Kidney (tissue), 14 donors: ENCODE results near the gene ARAP2. TPM values are rescaled to one million over a fixed set of nuclear protein-coding genes. Genes with fewer than 3 reads are reported as not detected.

Experiments
- DNase-seq, 5 donors: peaks; one replicate each; pipeline ENCODE4 v3.0.0-alpha.2; 2013 to 2020
- FAIRE-seq: peaks from 2 replicates; lab custom pipeline; 2012; peaks lifted over from hg19 to GRCh38; lab: Jason Lieb, UNC
- H3K27ac ChIP-seq, 2 donors: one replicate each; pipeline ENCODE4 v1.7.0; 2013; ENCODE audit warnings: low read depth in 2 of 2, low read length in 2 of 2, inconsistent platforms in 1 of 2
- H3K27me3 ChIP-seq: one replicate; pipeline ENCODE4 v1.7.1; 2013; ENCODE audit warnings: low read length, inconsistent platforms; ENCODE audit not compliant: control insufficient read depth, insufficient read depth
- H3K36me3 ChIP-seq, 3 donors: one replicate each; pipeline versions ENCODE4 v1.7.0 to v1.7.1; 2013; ENCODE audit warnings: low read length in 3 of 3, control low read depth in 1 of 3, inconsistent platforms in 1 of 3; ENCODE audit not compliant: insufficient read depth in 3 of 3, control insufficient read depth in 2 of 3
- H3K4me1 ChIP-seq, 3 donors: one replicate each; pipeline versions ENCODE4 v1.7.0 to v1.7.1; 2013; ENCODE audit warnings: low read length in 3 of 3, inconsistent platforms in 1 of 3, low read depth in 1 of 3; ENCODE audit not compliant: control insufficient read depth in 2 of 3, insufficient read depth in 2 of 3
- H3K4me3 ChIP-seq, 3 donors: one replicate each; pipeline versions ENCODE4 v1.7.0 to v1.8.1; 2013; ENCODE audit warnings: low read length in 3 of 3, control low read depth in 1 of 3, inconsistent platforms in 1 of 3
- H3K9ac ChIP-seq, 3 donors: one replicate each; pipeline versions ENCODE4 v1.7.0 to v1.7.1; 2013; ENCODE audit warnings: low read length in 3 of 3, control low read depth in 1 of 3, inconsistent platforms in 1 of 3
- H3K9me3 ChIP-seq, 3 donors: one replicate each; pipeline versions ENCODE4 v1.7.0 to v1.7.1; 2013; ENCODE audit warnings: low read length in 3 of 3, control low read depth in 1 of 3, inconsistent platforms in 1 of 3; ENCODE audit not compliant: control insufficient read depth in 2 of 3, insufficient read depth in 1 of 3
- intact Hi-C: fragments of 100-400 bp; cut with DNase I; formaldehyde crosslinking; loops from one replicate; pipeline ENCODE4 v1.11.1; 2022
- polyA plus RNA-seq: library from polyadenylated mRNA; stranded (reverse); fragments of 350-450 nt; fragmentation: Illumina TruSeq; extraction: RNeasy Lipid Tissue Mini Kit (QIAGEN cat#74804); gene quantifications from one replicate; pipeline ENCODE4 v1.2.3, GENCODE V29; 2014; ENCODE audit warnings: low read depth, low replicate concordance; ENCODE audit not compliant: insufficient read depth
- total RNA-seq: library from RNA; stranded (reverse); fragmentation: NEBNext Ultra II Directional; extraction: Animal tissue kit (Norgen Biotek cat#: 25700); gene quantifications from one replicate; pipeline ENCODE4 v1.2.1, GENCODE V29; 2021
- TF ChIP-seq, protein P1 (sequence below): IDR thresholded peaks from 3 replicates; pipeline ENCODE4 v1.5.1; 2012; ENCODE audit warnings: mild to moderate bottlenecking, moderate library complexity, borderline replicate concordance; ENCODE audit not compliant: insufficient read depth; ENCODE audit errors: extremely low read depth
- donor health status: control.
- donor health status: control.
- donor health status: control.
- donor health status: control.
- donor health status: control.
- donor health status: DM: yes; HTN: yes; CAD: no.
- donor health status: Normal renal cell carcinoma (clear cell type).

Gene ARAP2
- total and polyA plus RNA-seq, 2 donors from 2014 or later: 3.1 to 33.5 TPM

- intact Hi-C loops: no loop called here
- TF ChIP-seq, protein P1, sequence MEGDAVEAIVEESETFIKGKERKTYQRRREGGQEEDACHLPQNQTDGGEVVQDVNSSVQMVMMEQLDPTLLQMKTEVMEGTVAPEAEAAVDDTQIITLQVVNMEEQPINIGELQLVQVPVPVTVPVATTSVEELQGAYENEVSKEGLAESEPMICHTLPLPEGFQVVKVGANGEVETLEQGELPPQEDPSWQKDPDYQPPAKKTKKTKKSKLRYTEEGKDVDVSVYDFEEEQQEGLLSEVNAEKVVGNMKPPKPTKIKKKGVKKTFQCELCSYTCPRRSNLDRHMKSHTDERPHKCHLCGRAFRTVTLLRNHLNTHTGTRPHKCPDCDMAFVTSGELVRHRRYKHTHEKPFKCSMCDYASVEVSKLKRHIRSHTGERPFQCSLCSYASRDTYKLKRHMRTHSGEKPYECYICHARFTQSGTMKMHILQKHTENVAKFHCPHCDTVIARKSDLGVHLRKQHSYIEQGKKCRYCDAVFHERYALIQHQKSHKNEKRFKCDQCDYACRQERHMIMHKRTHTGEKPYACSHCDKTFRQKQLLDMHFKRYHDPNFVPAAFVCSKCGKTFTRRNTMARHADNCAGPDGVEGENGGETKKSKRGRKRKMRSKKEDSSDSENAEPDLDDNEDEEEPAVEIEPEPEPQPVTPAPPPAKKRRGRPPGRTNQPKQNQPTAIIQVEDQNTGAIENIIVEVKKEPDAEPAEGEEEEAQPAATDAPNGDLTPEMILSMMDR: no peak
- H3K4me3 ChIP-seq: no peak overlapping the region
- no peaks in the 10 kb centered on the region for H3K9me3 ChIP-seq
- H3K4me1 ChIP-seq: no peaks in the 10 kb centered on the region
- H3K27me3 ChIP-seq: no peaks in the 10 kb centered on the region
- FAIRE-seq (no peak), DNase-seq (no peak)
- no peak overlapping the region for H3K9ac ChIP-seq
- H3K27ac ChIP-seq: no peak overlapping the region
- H3K36me3 ChIP-seq: no peaks in the 10 kb centered on the region
Observed at GRCh38 chr4:36137336-36137735, 107.0 kb downstream of the ARAP2 start.

- DNase-seq: no peak
- no peaks in the 10 kb centered on the region for H3K27me3 ChIP-seq
- H3K36me3 ChIP-seq: no peaks in the 10 kb centered on the region
- no peaks in the 10 kb centered on the region for H3K4me1 ChIP-seq
- intact Hi-C loops: no loop called here
- H3K4me3 ChIP-seq: no peak overlapping the region
- TF ChIP-seq, protein P1: no peak
- no peak overlapping the region for H3K9ac ChIP-seq
- H3K9me3 ChIP-seq: no peaks in the 10 kb centered on the region
- no peak overlapping the region for H3K27ac ChIP-seq
- FAIRE-seq: no peak
Observed at GRCh38 chr4:36133658-36134057, 110.7 kb downstream of the ARAP2 start.

- Histone ChIP-seq H3K9me3 (no peaks in the 10 kb centered on the region), H3K27ac (no peak overlapping the region), H3K4me3 (no peak overlapping the region), H3K9ac (no peak overlapping the region), H3K27me3 (no peaks in the 10 kb centered on the region), H3K4me1 (no peaks in the 10 kb centered on the region), H3K36me3 (no peaks in the 10 kb centered on the region)
- FAIRE-seq (no peak), DNase-seq (no peak)
- TF ChIP-seq, protein P1: no peak
- intact Hi-C loops: no loop called here
Observed at GRCh38 chr4:36133086-36133485, 111.2 kb downstream of the ARAP2 start.

- H3K4me1 ChIP-seq: no peaks in the 10 kb centered on the region
- TF ChIP-seq, protein P1: no peak
- FAIRE-seq (no peak), DNase-seq (no peak)
- no peak overlapping the region for H3K9ac ChIP-seq
- no peaks in the 10 kb centered on the region for H3K9me3 ChIP-seq
- no peaks in the 10 kb centered on the region for H3K36me3 ChIP-seq
- H3K27me3 ChIP-seq: no peaks in the 10 kb centered on the region
- intact Hi-C loops: no loop called here
- H3K27ac ChIP-seq: no peak overlapping the region
- no peak overlapping the region for H3K4me3 ChIP-seq
Observed at GRCh38 chr4:36130641-36131040, 113.7 kb downstream of the ARAP2 start.
